Measurements from ENCODE around the gene NLRC3.
"Not testable (repeated sequence)": the region's sequence is repeated elsewhere in the genome, so short reads cannot be mapped to it uniquely, and the experiment has no call there.

Gene NLRC3

GRCh38 chr16:3501783-3502400 is 75.3 kb downstream of the NLRC3 start:
- TF ChIP-seq, protein P1, sequence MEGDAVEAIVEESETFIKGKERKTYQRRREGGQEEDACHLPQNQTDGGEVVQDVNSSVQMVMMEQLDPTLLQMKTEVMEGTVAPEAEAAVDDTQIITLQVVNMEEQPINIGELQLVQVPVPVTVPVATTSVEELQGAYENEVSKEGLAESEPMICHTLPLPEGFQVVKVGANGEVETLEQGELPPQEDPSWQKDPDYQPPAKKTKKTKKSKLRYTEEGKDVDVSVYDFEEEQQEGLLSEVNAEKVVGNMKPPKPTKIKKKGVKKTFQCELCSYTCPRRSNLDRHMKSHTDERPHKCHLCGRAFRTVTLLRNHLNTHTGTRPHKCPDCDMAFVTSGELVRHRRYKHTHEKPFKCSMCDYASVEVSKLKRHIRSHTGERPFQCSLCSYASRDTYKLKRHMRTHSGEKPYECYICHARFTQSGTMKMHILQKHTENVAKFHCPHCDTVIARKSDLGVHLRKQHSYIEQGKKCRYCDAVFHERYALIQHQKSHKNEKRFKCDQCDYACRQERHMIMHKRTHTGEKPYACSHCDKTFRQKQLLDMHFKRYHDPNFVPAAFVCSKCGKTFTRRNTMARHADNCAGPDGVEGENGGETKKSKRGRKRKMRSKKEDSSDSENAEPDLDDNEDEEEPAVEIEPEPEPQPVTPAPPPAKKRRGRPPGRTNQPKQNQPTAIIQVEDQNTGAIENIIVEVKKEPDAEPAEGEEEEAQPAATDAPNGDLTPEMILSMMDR (IDR thresholded peaks at IDR 0.05; ENCODE audit: insufficient read depth, low read length, poor library complexity, severe bottlenecking) = no peak
- TF ChIP-seq EZH2phosphoT487 (conservative IDR thresholded peaks at IDR 0.05; ENCODE audit: low read length) = no peak
- Histone ChIP-seq H3K27ac (ENCODE audit: low read depth, low read length) (no peak overlapping the region), H2AFZ (ENCODE audit: low read depth, low read length, severe bottlenecking) (no peak overlapping the region), H3K9ac (ENCODE audit: low read length) (no peak overlapping the region), H4K20me1 (ENCODE audit: low read depth, low read length) (no peaks in the 10 kb centered on the region), H3K79me2 (ENCODE audit: insufficient read depth, low read length) (no peaks in the 10 kb centered on the region), H3K4me2 (ENCODE audit: low read depth, low read length, poor library complexity, severe bottlenecking) (peak overlapping the region; percentile 80), H3K4me3 (ENCODE audit: insufficient read depth, low read length, poor library complexity, severe bottlenecking) (no peak overlapping the region), H3K27me3 (ENCODE audit: low read length) (no peaks in the 10 kb centered on the region), H3K9me3 (ENCODE audit: insufficient read depth, low read length) (no peaks in the 10 kb centered on the region), H3K9me2 (replicated peaks; ENCODE audit: insufficient read depth, low read length) (no peaks in the 10 kb centered on the region), H3K36me3 (ENCODE audit: low read length) (no peaks in the 10 kb centered on the region), H3F3A (ENCODE audit: insufficient read depth) (peaks cover 8% of the 10 kb centered on the region; the same call in 1 of the 2 replicates)

DNA sequence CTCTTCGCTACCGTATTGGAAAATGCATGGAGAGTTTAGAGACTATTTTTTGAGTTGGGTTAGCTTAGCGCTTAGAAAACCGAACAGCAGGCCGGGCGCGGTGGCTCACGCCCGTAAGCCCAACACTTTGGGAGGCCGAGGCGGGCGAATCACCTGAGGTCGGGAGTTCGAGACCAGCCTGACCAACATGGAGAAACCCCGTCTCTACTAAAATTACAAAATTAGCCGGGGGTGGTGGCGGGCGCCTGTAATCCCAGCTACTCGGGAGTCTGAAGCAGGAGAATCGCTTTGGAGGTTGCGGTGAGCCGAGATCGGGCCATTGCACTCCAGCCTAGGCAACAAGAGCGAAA is 75.8 kb downstream of the NLRC3 start:
- H3K9me2 ChIP-seq (replicated peaks; ENCODE audit: insufficient read depth, low read length); H4K20me1 ChIP-seq (ENCODE audit: low read depth, low read length); H3K79me2 ChIP-seq (ENCODE audit: insufficient read depth, low read length); H3K27ac ChIP-seq (ENCODE audit: low read depth, low read length); H3K9me3 ChIP-seq (ENCODE audit: insufficient read depth, low read length); H3F3A ChIP-seq (ENCODE audit: insufficient read depth); H3K36me3 ChIP-seq (ENCODE audit: low read length); H3K27me3 ChIP-seq (ENCODE audit: low read length): not testable (repeated sequence)
- Histone ChIP-seq H3K9ac (ENCODE audit: low read length) (peak overlapping the region; percentile 62), H2AFZ (ENCODE audit: low read depth, low read length, severe bottlenecking) (peak overlapping the region; percentile 99), H3K4me3 (ENCODE audit: insufficient read depth, low read length, poor library complexity, severe bottlenecking) (peak overlapping the region; percentile 59), H3K4me2 (ENCODE audit: low read depth, low read length, poor library complexity, severe bottlenecking) (peak overlapping the region; percentile 80)

- no peaks in the 10 kb centered on the region for H4K20me1 ChIP-seq (ENCODE audit: low read depth, low read length)
- no peaks in the 10 kb centered on the region for H3K36me3 ChIP-seq (ENCODE audit: low read length)
- no peak overlapping the region for H2AFZ ChIP-seq (ENCODE audit: low read depth, low read length, severe bottlenecking)
- no peaks in the 10 kb centered on the region for H3K9me3 ChIP-seq (ENCODE audit: insufficient read depth, low read length)
- no peaks in the 10 kb centered on the region for H3K79me2 ChIP-seq (ENCODE audit: insufficient read depth, low read length)
- no peaks in the 10 kb centered on the region for H3K27me3 ChIP-seq (ENCODE audit: low read length)
- no peak overlapping the region for H3K4me2 ChIP-seq (ENCODE audit: low read depth, low read length, poor library complexity, severe bottlenecking)
- no peaks in the 10 kb centered on the region for H3K9me2 ChIP-seq (replicated peaks; ENCODE audit: insufficient read depth, low read length)
- H3F3A ChIP-seq (ENCODE audit: insufficient read depth) = peaks cover 8% of the 10 kb centered on the region; the same call in 1 of the 2 replicates
- no peak overlapping the region for H3K27ac ChIP-seq (ENCODE audit: low read depth, low read length)
- no peak overlapping the region for H3K4me3 ChIP-seq (ENCODE audit: insufficient read depth, low read length, poor library complexity, severe bottlenecking)
- TF ChIP-seq, protein P1 (IDR thresholded peaks at IDR 0.05; ENCODE audit: insufficient read depth, low read length, poor library complexity, severe bottlenecking) = no peak
- no peak for TF ChIP-seq EZH2phosphoT487 (conservative IDR thresholded peaks at IDR 0.05; ENCODE audit: low read length)
- H3K9ac ChIP-seq (ENCODE audit: low read length) = no peak overlapping the region
Observed at GRCh38 chr16:3498988-3499387, 78.2 kb downstream of the NLRC3 start.

- no peak overlapping the region for H3K27ac ChIP-seq (ENCODE audit: low read depth, low read length)
- H3K79me2 ChIP-seq (ENCODE audit: insufficient read depth, low read length) = no peaks in the 10 kb centered on the region
- H3K9ac ChIP-seq (ENCODE audit: low read length) = no peak overlapping the region
- H3K4me2 ChIP-seq (ENCODE audit: low read depth, low read length, poor library complexity, severe bottlenecking) = no peak overlapping the region
- no peak overlapping the region for H3K4me3 ChIP-seq (ENCODE audit: insufficient read depth, low read length, poor library complexity, severe bottlenecking)
- TF ChIP-seq, protein P1 (IDR thresholded peaks at IDR 0.05; ENCODE audit: insufficient read depth, low read length, poor library complexity, severe bottlenecking) = no peak
- TF ChIP-seq EZH2phosphoT487 (conservative IDR thresholded peaks at IDR 0.05; ENCODE audit: low read length) = no peak
- H2AFZ ChIP-seq (ENCODE audit: low read depth, low read length, severe bottlenecking) = no peak overlapping the region
- H3K9me3 ChIP-seq (ENCODE audit: insufficient read depth, low read length) = no peaks in the 10 kb centered on the region
- no peaks in the 10 kb centered on the region for H3K27me3 ChIP-seq (ENCODE audit: low read length)
- H4K20me1 ChIP-seq (ENCODE audit: low read depth, low read length) = no peaks in the 10 kb centered on the region
- no peaks in the 10 kb centered on the region for H3K36me3 ChIP-seq (ENCODE audit: low read length)
- no peaks in the 10 kb centered on the region for H3K9me2 ChIP-seq (replicated peaks; ENCODE audit: insufficient read depth, low read length)
- H3F3A ChIP-seq (ENCODE audit: insufficient read depth) = peaks cover 8% of the 10 kb centered on the region; the same call in 1 of the 2 replicates
Observed at GRCh38 chr16:3497771-3498170, 79.4 kb downstream of the NLRC3 start.
